Activated CD4-positive, alpha-beta memory T cell treated with anti-CD3 and anti-CD28 coated beads for 36 hours (primary cell): ENCODE results near the gene CCNY. TPM values are rescaled to one million over a fixed set of nuclear protein-coding genes. Genes with fewer than 3 reads are reported as not detected.
"Not testable (repeated sequence)": the region's sequence is repeated elsewhere in the genome, so short reads cannot be mapped to it uniquely, and the experiment has no call there.

Source experiments
- CTCF ChIA-PET: fragments of 350-600 bp; sonication (Branson Sonifier 250); formaldehyde crosslinking; loops from one replicate; lab custom pipeline; 2021; ENCODE audit warnings: antibody characterized with exemption, inconsistent platforms; lab: Charles Lee
- POLR2A ChIA-PET: fragments of 350-600 bp; sonication (Branson Sonifier 250); formaldehyde crosslinking; loops from one replicate; lab custom pipeline; 2021; ENCODE audit warnings: antibody characterized with exemption; lab: Charles Lee
- DNase-seq: peaks from one replicate; pipeline ENCODE4 v3.0.0-alpha.2; 2020
- H3K27ac Mint-ChIP-seq: one replicate; pipeline ENCODE4 v1.8.0; 2021; ENCODE audit warnings: mixed read lengths
- H3K27me3 Mint-ChIP-seq: one replicate; pipeline ENCODE4 v1.8.0; 2021; ENCODE audit warnings: mixed read lengths
- H3K36me3 Mint-ChIP-seq: one replicate; pipeline ENCODE4 v1.8.0; 2021; ENCODE audit warnings: mixed read lengths
- H3K4me1 Mint-ChIP-seq: one replicate; pipeline ENCODE4 v1.8.0; 2021; ENCODE audit warnings: low read depth, mixed read lengths
- H3K4me3 Mint-ChIP-seq: one replicate; pipeline ENCODE4 v1.8.0; 2021; ENCODE audit warnings: mild to moderate bottlenecking, mixed read lengths
- H3K9me3 Mint-ChIP-seq: one replicate; pipeline ENCODE4 v1.8.0; 2021; ENCODE audit warnings: mixed read lengths
- intact Hi-C: fragments of 100-400 bp; cut with micrococcal nuclease; formaldehyde crosslinking; loops from one replicate; pipeline ENCODE4 v1.15.1; 2023
- total RNA-seq, 2 experiments: library from RNA; stranded (reverse); gene quantifications; one replicate each; pipeline ENCODE4 v1.2.3, GENCODE V29; 2021

The CCNY gene
- 10 to 100 TPM; 34.6 to 36.2 TPM for total RNA-seq

GRCh38 chr10:35336084-35336831 is at the start of gene CCNY:
CCNY (plus strand) TSS chr10:35336509; CDS start chr10:35337054, 545 bp downstream.
- intact Hi-C loops = loop anchor here (5.0 kb wide), 1 partner anchor 306 kb away; the partner anchor contains the start of gene FZD8
- Mint-ChIP-seq H3K4me1 (peaks cover 68% of the 10 kb centered on the region), H3K9me3 (no peaks in the 10 kb centered on the region), H3K4me3 (peak within 1 kb of the TSS; percentile 86), H3K36me3 (peaks cover 10% of the 10 kb centered on the region), H3K27ac (peak within 1 kb of the TSS; percentile 87), H3K27me3 (no peaks in the 10 kb centered on the region)
- ChIA-PET POLR2A (no interaction called here), CTCF (no interaction called here)
- DNase-seq = peak; percentile 85

- H3K9me3 Mint-ChIP-seq = no peaks in the 10 kb centered on the region
- POLR2A ChIA-PET = no interaction called here
- DNase-seq = no peak
- intact Hi-C loops = no loop called here
- H3K27ac Mint-ChIP-seq = no peak overlapping the region
- no peaks in the 10 kb centered on the region for H3K36me3 Mint-ChIP-seq
- H3K4me3 Mint-ChIP-seq = no peak overlapping the region
- no peaks in the 10 kb centered on the region for H3K4me1 Mint-ChIP-seq
- no peaks in the 10 kb centered on the region for H3K27me3 Mint-ChIP-seq
- CTCF ChIA-PET = no interaction called here
Measured at GRCh38 chr10:35289198-35289597, 47.1 kb upstream of the CCNY start.

GRCh38 chr10:35294506-35294905 is 41.8 kb upstream of the CCNY start:
- Mint-ChIP-seq H3K4me3 (no peak overlapping the region), H3K27ac (no peak overlapping the region), H3K36me3 (no peaks in the 10 kb centered on the region), H3K27me3 (peaks cover 13% of the 10 kb centered on the region), H3K9me3 (no peaks in the 10 kb centered on the region), H3K4me1 (no peaks in the 10 kb centered on the region)
- ChIA-PET POLR2A (no interaction called here), CTCF (no interaction called here)
- no peak for DNase-seq
- intact Hi-C loops = no loop called here

GRCh38 chr10:35299016-35299415 is 37.3 kb upstream of the CCNY start:
- ChIA-PET POLR2A (no interaction called here), CTCF (no interaction called here)
- H3K27ac Mint-ChIP-seq = no peak overlapping the region
- no peaks in the 10 kb centered on the region for H3K36me3 Mint-ChIP-seq
- peaks cover 19% of the 10 kb centered on the region for H3K27me3 Mint-ChIP-seq
- intact Hi-C loops = no loop called here
- no peaks in the 10 kb centered on the region for H3K9me3 Mint-ChIP-seq
- DNase-seq = no peak
- H3K4me1 Mint-ChIP-seq = no peaks in the 10 kb centered on the region
- H3K4me3 Mint-ChIP-seq = no peak overlapping the region

GRCh38 chr10:35300063-35300699 is 36.1 kb upstream of the CCNY start:
- DNase-seq = no peak
- no peaks in the 10 kb centered on the region for H3K4me1 Mint-ChIP-seq
- no peak overlapping the region for H3K4me3 Mint-ChIP-seq
- H3K36me3 Mint-ChIP-seq = no peaks in the 10 kb centered on the region
- H3K27ac Mint-ChIP-seq = no peak overlapping the region
- POLR2A ChIA-PET = no interaction called here
- intact Hi-C loops = no loop called here
- CTCF ChIA-PET = no interaction called here
- peaks cover 22% of the 10 kb centered on the region for H3K27me3 Mint-ChIP-seq
- H3K9me3 Mint-ChIP-seq = no peaks in the 10 kb centered on the region

GRCh38 chr10:35304649-35305048 is 31.7 kb upstream of the CCNY start:
- intact Hi-C loops = no loop called here
- H3K9me3 Mint-ChIP-seq = no peaks in the 10 kb centered on the region
- POLR2A ChIA-PET = no interaction called here
- H3K36me3 Mint-ChIP-seq = no peaks in the 10 kb centered on the region
- H3K27ac Mint-ChIP-seq = no peak overlapping the region
- no peak overlapping the region for H3K4me3 Mint-ChIP-seq
- H3K27me3 Mint-ChIP-seq = peaks cover 22% of the 10 kb centered on the region
- CTCF ChIA-PET = interaction anchor here (0.6 kb wide), 1 partner anchor 258 kb away, joined by 3 read pairs; no protein-coding TSS in a partner anchor
- no peaks in the 10 kb centered on the region for H3K4me1 Mint-ChIP-seq
- no peak for DNase-seq

- ChIA-PET POLR2A (no interaction called here), CTCF (interaction anchor here (1.3 kb wide), 1 partner anchor 187 kb away, joined by 4 read pairs; no protein-coding TSS in a partner anchor)
- intact Hi-C loops = no loop called here
- DNase-seq = peak; percentile 19
- Mint-ChIP-seq H3K36me3 (no peaks in the 10 kb centered on the region), H3K27me3 (peaks cover 19% of the 10 kb centered on the region), H3K27ac (no peak overlapping the region), H3K4me3 (no peak overlapping the region), H3K9me3 (no peaks in the 10 kb centered on the region), H3K4me1 (no peaks in the 10 kb centered on the region)
Measured at GRCh38 chr10:35306852-35307251, 29.5 kb upstream of the CCNY start.

GRCh38 chr10:35307297-35307696 is 29.0 kb upstream of the CCNY start:
- POLR2A ChIA-PET = no interaction called here
- intact Hi-C loops = no loop called here

GRCh38 chr10:35308809-35309208 is 27.5 kb upstream of the CCNY start:
- ChIA-PET POLR2A (no interaction called here), CTCF (no interaction called here)
- Mint-ChIP-seq H3K27me3 (peaks cover 17% of the 10 kb centered on the region), H3K4me3 (no peak overlapping the region), H3K4me1 (no peaks in the 10 kb centered on the region), H3K9me3 (peaks cover 6% of the 10 kb centered on the region), H3K36me3 (no peaks in the 10 kb centered on the region), H3K27ac (no peak overlapping the region)
- intact Hi-C loops = no loop called here
- no peak for DNase-seq

More at GRCh38 chr10:35307297-35307696, 29.0 kb upstream of the CCNY start:
- H3K27me3 Mint-ChIP-seq = peaks cover 19% of the 10 kb centered on the region
- no peak overlapping the region for H3K27ac Mint-ChIP-seq
- no peaks in the 10 kb centered on the region for H3K4me1 Mint-ChIP-seq
- H3K36me3 Mint-ChIP-seq = no peaks in the 10 kb centered on the region
- H3K9me3 Mint-ChIP-seq = no peaks in the 10 kb centered on the region
- H3K4me3 Mint-ChIP-seq = no peak overlapping the region
- CTCF ChIA-PET = interaction anchor here (1.3 kb wide), 1 partner anchor 187 kb away, joined by 4 read pairs; no protein-coding TSS in a partner anchor
- DNase-seq = no peak

- POLR2A ChIA-PET, DNase-seq, intact Hi-C loops, CTCF ChIA-PET, H3K4me1 Mint-ChIP-seq, H3K27me3 Mint-ChIP-seq, H3K27ac Mint-ChIP-seq, H3K4me3 Mint-ChIP-seq: not testable (repeated sequence)
- H3K36me3 Mint-ChIP-seq = peaks cover 23% of the 10 kb centered on the region
- H3K9me3 Mint-ChIP-seq = peaks cover 22% of the 10 kb centered on the region
Measured at GRCh38 chr10:35314142-35314541, 22.2 kb upstream of the CCNY start.

- H3K4me1 Mint-ChIP-seq, DNase-seq, POLR2A ChIA-PET, H3K27ac Mint-ChIP-seq, H3K4me3 Mint-ChIP-seq, intact Hi-C loops, H3K27me3 Mint-ChIP-seq: not testable (repeated sequence)
- Mint-ChIP-seq H3K9me3 (peaks cover 22% of the 10 kb centered on the region), H3K36me3 (peaks cover 23% of the 10 kb centered on the region)
- CTCF ChIA-PET = interaction anchor here (0.9 kb wide), 1 partner anchor 76 kb away, joined by 3 read pairs; no protein-coding TSS in a partner anchor
Measured at GRCh38 chr10:35315235-35315634, 21.1 kb upstream of the CCNY start.

- CTCF ChIA-PET = no interaction called here
- no peaks in the 10 kb centered on the region for H3K27me3 Mint-ChIP-seq
- peaks cover 22% of the 10 kb centered on the region for H3K9me3 Mint-ChIP-seq
- intact Hi-C loops = no loop called here
- H3K27ac Mint-ChIP-seq = no peak overlapping the region
- H3K36me3 Mint-ChIP-seq = peaks cover 28% of the 10 kb centered on the region
- no peak for DNase-seq
- no peak overlapping the region for H3K4me3 Mint-ChIP-seq
- H3K4me1 Mint-ChIP-seq = peaks cover 2% of the 10 kb centered on the region
- POLR2A ChIA-PET = no interaction called here
Measured at GRCh38 chr10:35316218-35316967, 19.9 kb upstream of the CCNY start.
